SIG-M5 (cell line): ENCODE measurements around the gene PITPNM2.

Experiments used
- DNase-seq: peaks from one replicate; lab custom pipeline; 2025; lab: John Stamatoyannopoulos, UW

PITPNM2 gene

DNA sequence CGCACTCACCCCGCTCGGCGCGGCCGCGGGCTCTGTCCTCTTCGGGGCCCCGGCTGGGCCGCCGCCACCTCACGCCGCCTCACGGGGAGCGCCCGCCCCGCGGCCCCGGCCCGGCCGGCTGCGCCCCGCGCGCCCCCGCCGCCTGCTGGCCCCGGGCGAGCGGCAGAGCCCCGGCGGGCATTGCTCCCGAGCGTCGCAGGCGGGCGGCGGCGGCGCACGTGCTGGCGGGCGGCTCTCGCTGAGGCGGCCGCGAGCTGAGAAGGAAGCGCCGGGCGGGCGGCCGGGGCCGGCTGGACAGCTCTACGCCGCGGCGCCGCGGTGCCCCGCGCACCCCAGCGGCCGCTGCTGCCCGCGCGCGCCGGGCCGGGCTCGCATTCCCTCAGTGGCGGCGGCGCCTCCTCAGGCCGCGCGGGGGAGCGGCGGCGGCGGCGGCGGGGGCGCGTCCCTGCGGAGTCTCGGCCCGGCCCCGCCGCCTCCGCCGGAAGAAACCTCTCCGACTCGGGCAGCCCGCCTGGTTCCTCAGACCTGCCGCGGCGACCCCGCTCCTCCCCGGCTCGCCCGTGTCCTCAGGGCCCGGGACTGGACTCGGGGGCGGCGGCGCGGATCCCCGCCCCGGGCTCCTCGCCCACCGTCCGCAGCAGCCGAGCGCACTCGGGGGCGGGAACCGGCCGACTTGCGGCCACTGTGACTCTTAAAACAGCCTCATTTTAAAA lies at the start of gene PITPNM2:
Gene PITPNM2, minus strand, starts transcription at position 347 of the 713 bp plus-strand sequence. CDS start 116,500 bp downstream, outside the sequence.
- no peak for DNase-seq

DNA sequence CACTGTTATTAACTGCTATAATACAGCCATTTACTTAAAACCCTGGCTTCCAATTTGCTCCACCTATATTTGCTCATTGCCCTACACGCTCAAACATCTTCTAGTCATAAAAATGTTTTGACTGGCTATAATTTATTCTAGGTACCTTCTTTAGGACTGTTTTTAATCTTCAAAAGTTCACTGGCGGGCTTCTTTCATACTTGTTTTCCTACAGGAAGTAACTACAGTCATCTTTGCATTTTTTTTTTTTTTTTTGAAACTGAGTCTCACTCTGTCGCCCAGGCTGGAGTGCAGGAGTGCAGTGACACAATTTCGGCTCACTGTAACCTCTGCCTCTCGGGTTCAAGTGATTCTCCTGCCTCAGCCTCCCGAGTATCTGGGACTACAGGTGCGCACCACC lies 49.5 kb upstream of the PITPNM2 start:
- DNase-seq: no peak

GRCh38 chr12:123199936-123200335 lies 49.0 kb upstream of the PITPNM2 start:
- no peak for DNase-seq

DNA sequence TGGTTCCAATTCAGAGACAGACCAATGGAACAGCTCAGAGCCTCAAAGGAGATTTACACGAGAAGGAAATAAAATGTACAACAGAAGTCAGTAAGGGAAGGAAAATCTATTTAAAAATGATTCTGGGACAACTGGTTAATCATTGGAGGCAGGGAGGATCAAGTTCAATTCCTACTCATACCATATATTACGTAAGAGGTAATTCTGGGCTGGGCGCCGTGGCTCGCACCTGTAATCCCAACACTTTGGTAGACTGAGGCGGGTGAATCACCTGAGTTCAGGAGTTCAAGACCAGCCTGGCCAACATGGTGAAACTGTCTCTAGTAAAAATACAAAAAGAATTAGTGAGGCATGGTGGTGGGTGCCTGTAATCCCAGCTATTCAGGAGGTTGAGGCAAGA lies 36.7 kb upstream of the PITPNM2 start:
- DNase-seq: no peak

DNA sequence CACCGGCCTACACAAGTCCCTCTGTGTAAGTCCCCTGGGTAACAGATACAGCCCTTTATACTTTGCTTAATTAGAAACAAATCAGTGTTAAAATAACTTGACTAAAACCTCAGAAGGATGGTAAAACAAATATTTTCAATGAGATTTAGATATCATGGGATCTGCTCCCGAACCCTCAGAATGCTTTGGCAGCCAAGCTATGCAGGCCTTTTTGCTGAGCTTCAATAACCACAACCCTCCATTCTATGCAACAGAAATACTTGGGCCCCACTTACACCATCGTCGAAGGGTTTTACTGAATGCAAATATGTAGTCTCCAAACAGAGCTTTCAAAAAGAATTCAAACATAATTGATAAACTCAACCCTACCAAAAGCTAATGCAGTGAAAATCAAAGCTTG lies 29.3 kb upstream of the PITPNM2 start:
- DNase-seq: no peak

GRCh38 chr12:123171967-123172366 lies 21.1 kb upstream of the PITPNM2 start:
- DNase-seq: no peak

DNA sequence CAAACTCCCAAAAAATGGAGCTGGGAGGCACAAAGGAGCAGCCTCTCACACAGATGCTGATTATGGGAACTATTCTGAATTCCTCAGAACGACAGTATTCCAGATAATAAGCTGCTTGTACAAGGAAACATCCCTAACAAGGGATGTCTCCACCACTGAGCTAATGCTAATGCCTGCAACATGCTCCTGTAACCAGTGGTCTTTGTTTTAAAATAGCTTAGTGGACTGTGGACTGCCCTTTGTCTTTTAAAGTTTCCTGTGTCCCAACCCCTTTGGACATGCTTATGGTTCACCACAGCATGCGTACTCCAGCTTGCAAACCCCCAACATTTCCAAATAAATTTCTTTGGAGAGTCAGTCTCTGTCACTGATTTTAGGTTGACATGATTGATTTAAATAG lies 16.4 kb upstream of the PITPNM2 start:
- no peak for DNase-seq

- no peak for DNase-seq
Measured at GRCh38 chr12:123165537-123165936, 14.6 kb upstream of the PITPNM2 start.

DNA sequence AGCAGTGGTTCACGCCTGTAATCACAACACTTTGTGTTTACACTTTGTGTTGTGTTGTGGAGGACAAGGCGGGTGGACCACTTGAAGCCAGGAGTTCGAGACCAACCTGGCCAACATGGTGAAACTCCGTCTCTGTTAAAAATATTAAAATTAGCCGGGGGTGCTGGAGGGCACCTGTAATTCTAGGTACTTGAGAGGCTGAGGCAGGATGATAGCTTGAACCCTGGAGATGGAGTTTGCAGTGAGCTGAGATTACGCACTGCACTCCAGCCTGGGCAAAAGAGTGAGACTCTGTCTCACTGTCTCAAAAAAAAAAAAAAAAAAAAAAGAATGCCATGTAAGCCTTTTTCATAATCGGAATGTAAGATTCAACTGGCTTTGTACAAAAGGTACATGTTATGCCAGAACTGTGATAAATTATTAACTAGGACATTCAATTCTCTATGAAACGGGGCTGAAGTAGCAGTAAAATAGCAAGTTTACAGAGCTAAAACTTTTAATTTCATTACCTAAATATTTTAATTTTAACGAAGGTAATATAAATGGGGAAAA lies 13.9 kb upstream of the PITPNM2 start:
- DNase-seq: no peak

- DNase-seq: no peak
Measured at GRCh38 chr12:123164222-123164621, 13.3 kb upstream of the PITPNM2 start.

- no peak for DNase-seq
Measured at GRCh38 chr12:123163227-123163626, 12.3 kb upstream of the PITPNM2 start.

DNA sequence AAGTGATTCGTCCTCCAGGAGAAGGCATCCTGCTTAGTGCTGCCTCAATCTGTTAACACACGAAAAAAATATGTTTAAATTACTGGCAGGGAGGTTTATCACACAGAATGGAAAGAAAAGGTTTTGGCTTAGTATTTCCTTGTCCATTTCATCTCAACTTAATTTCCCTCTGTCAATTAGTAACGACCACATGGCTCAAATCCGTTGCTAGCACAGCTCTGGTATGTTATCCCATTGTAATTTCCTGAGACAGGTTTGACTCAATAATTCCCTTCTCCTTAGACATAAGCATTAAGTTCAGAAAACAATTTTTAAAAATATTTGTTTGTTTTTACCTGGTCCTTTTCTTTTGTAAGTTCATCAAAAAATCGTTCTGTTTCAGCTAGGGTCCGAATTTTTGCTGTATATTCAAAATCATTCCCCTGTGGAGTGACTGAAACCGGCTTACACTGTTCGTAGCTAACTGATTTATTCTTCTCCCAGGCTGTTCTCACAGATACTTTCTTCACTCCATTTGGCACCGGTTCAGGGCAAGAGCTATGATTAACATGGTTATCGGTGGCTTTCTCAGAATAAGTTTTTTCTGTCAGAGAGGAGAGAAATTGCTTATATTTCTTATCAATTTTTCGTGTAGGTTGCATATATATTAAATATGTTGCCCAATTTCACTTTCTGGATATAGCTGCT lies 10.1 kb upstream of the PITPNM2 start:
- no peak for DNase-seq

DNA sequence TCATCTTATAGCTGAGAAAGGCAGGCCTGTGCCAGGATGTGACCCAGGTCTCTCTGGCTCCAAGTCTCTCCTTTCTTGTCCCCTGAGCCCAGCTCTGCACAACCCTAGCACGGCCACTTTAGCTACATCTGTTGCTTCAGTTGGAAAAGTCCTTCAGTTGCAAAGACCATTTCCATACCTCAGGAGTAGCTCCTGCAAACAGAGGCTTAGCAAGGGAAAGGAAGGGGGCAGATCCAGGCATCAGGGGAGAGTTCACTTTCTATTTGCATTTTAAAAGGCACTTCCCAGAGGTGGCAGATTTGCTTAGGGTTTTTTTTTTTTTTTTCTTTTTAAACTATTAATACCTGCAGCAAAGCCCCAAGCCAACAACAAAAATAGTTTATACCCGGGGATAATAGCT lies 3.0 kb upstream of the PITPNM2 start:
- DNase-seq: no peak

DNA sequence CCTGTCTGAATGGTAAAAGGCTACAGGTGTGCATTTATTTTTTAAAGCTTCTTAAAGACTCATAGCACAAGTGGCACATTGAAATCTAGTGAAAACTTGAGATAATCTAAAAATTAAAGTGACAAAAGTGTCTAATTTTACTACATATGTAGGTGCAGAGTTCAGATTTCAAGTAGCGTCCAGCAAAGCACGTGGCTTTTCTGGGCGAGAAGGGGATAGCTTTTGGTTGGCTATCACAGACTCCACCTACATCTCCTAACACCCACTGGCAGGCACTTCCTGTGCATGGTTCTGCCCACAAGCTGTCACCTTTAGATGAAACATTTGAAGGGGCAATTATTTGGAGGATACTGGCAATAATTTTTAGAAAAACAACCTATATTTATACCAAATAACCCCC lies 1.9 kb upstream of the PITPNM2 start:
- DNase-seq: no peak

DNA sequence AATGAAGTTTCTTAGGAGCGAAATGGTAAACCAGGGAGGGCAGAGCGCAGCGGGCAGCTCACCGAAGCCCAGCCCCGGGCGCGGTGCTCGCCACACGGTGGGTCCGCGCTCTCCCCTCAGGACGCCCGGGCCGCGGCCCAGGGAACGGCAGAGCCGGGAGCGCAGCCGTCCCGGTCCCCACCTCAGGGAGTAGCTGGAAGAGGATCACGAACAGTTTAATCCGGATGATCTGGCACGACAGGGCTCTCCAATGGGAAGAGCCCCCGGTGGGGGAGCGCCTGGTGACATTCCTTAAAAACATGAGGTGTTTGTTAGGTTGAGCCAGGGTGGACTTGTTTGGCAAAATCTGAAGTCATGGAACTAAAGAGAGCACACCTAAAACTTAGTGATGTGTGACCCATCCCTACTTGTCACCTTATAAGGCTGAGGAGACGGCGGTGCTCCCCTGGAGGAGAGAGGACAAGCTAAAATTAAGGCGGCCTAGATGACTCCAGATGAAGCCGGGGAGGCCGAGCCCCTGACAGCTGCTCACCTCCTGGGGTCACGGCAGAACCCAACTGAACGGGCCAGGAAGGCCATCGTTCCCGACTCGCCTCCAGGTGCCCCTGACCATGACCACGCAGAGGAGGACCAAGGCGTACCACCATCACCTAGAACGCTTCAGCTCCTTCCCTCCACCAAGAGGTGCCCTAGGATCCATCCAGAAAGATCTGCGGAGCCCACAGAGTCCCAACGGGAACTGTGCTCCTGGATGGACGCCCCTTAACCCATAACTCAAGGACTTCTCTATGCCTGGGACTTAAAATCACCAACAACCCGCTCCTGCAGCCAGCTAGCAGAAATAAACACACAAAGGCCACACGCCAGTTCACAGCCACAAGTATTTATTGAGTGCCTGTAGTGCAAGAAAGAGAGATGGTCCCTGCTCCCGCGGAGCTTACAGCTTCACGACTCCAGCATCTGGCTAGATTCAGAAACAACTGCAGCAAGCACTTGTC lies 866 bp upstream of the PITPNM2 start:
- no peak for DNase-seq

DNA sequence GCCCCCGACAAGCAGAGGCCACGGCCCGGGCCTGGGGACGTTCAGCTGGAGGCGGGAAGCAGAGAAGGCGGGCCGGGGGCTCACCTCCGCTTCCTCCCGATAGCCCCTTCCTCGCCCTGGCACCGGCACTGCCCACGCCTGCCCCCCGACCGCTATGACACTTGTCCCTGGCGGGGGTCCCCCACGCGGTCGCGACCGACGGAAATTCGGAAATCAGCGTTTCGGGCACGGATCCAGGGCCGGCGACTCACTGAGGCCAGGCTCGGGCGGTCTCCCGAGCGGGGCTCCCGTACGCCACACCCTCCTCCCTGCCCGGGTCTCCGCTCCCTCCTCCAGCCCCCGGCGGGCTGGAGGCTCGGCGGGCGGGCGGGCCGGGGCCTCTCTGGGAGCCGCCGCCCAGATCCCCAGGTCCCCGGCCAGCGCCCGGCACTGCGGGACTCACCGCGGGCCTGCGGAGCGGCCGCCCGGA lies 581 bp downstream of the PITPNM2 start:
- DNase-seq: no peak

DNA sequence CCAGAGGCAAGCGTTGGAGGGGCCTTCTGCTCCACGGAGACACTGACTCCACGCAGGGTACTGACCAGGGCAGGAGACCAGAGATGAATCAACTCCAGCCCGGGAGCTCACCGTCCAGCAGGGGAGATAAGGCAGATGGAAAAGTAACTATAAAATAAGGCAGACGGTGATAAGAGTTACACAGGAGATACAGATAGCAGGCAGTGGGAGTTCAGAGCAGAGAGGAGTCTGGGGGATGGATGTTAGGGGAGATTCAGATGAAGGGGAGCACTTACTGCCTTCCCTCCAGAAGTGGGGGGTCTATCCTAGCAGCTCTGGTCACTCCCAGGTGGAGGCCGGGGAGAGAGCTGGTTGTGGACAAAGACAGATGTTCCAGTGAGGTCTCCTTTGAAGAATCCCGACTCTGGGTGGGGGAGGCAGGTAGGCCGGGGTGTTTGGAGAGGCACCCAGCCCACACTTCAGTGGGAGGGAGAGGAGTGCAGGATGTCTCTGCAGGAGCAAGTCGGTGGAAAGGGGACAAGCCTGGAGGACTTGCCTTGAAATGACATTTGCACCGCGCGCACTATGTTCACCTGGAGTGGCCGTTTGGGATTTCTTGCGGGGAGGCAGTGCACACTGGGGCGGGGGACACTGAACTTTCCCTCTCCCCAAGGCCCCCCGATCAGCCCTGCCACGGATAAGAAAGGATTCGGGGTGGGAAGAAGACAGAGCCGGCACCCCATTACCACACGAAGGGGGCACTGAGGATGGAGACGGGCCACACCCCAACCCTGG lies 1.2 kb downstream of the PITPNM2 start:
- DNase-seq: no peak

GRCh38 chr12:123149088-123149487 lies 1.8 kb downstream of the PITPNM2 start:
- no peak for DNase-seq

- no peak for DNase-seq
Measured at GRCh38 chr12:123148655-123149054, 2.2 kb downstream of the PITPNM2 start.

- no peak for DNase-seq
Measured at GRCh38 chr12:123148223-123148622, 2.7 kb downstream of the PITPNM2 start.

DNA sequence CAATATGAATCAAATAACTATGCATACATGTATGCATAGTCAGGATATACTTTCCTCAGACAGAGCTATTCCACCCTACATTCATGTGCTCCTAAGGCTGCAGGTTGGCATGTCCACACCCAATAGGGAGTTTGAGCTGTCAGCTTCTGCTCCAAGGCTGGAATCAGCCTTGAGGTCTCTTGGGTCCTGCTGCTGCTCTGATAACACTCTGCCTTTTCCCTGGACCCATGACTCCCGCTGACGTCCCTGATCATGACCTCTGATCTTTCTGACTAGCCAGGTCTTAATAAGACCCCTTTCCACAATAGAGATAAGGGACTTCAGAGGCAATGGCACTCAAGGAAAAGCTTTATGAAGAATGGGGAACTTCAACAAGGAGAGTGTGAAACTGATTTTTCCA lies 5.7 kb downstream of the PITPNM2 start:
- DNase-seq: no peak
